Panc1 (cell line): Measurements from ENCODE around the gene MAPKBP1. TPM values are rescaled to one million over a fixed set of nuclear protein-coding genes. Genes with fewer than 3 reads are reported as not detected.

ENCODE experiments used
- ATAC-seq: fragments of 200-7000 bp; cut with Tn5 transposase; 2 replicates; pipeline ENCODE4 v1.9.1; 2020; ENCODE audit warnings: mild to moderate bottlenecking, moderate library complexity
- BruUV-seq: library from RNA; stranded (reverse); fragments of 400-500 nt; replicated peaks from 2 replicates; lab custom pipeline; 2021; lab: Mats Ljungman, UMichigan
- CTCF ChIA-PET: fragments of 300-600 bp; sonication (Branson Sonifier 250); formaldehyde crosslinking; loops from one replicate; lab custom pipeline; 2022; ENCODE audit warnings: antibody characterized with exemption; lab: Charles Lee
- POLR2A ChIA-PET: fragments of 300-600 bp; sonication (Branson Sonifier 250); formaldehyde crosslinking; loops from one replicate; lab custom pipeline; 2022; ENCODE audit warnings: antibody characterized with exemption; lab: Charles Lee
- DNase-seq: peaks from one replicate; pipeline ENCODE4 v3.0.0-alpha.2; 2010; ENCODE audit warnings: low read depth, low spot score
- H3K27ac ChIP-seq: 2 replicates; pipeline ENCODE4 v1.5.1; 2011; ENCODE audit warnings: mild to moderate bottlenecking, low read length, inconsistent platforms
- H3K27me3 ChIP-seq: fragments of 200-500 bp; sonication (Bioruptor generic); 2 replicates; pipeline ENCODE4 v1.6.0; 2014; ENCODE audit warnings: low read length, inconsistent platforms; ENCODE audit not compliant: control insufficient read depth, insufficient read depth
- H3K36me3 ChIP-seq: fragments of 200-500 bp; sonication (Bioruptor generic); 2 replicates; pipeline ENCODE4 v1.5.1; 2014; ENCODE audit warnings: inconsistent platforms, mild to moderate bottlenecking, low read length, moderate library complexity; ENCODE audit not compliant: control insufficient read depth, insufficient read depth
- H3K4me1 ChIP-seq: 2 replicates; pipeline ENCODE4 v1.5.1; 2011; ENCODE audit warnings: inconsistent platforms, mild to moderate bottlenecking, low read length, moderate library complexity; ENCODE audit not compliant: control insufficient read depth, insufficient read depth
- H3K4me3 ChIP-seq, 2 experiments: 2 replicates each; pipeline ENCODE4 v1.5.1; 2011 to 2012; ENCODE audit warnings: low read depth in 2 of 2, low read length in 2 of 2, mild to moderate bottlenecking in 2 of 2, inconsistent platforms in 1 of 2, moderate library complexity in 1 of 2
- H3K9me3 ChIP-seq: fragments of 200-500 bp; sonication (Bioruptor generic); 2 replicates; pipeline ENCODE4 v1.5.1; 2014; ENCODE audit warnings: low read depth, mild to moderate bottlenecking, inconsistent platforms, low read length, moderate library complexity; ENCODE audit not compliant: control insufficient read depth, insufficient read depth
- CTCF ChIP-seq: fragments of 450-650 bp; IDR thresholded peaks from 2 replicates; pipeline ENCODE4 v1.5.1; 2017; ENCODE audit warnings: mild to moderate bottlenecking
- POLR2AphosphoS5 ChIP-seq: IDR thresholded peaks from 2 replicates; pipeline ENCODE4 v1.6.1; 2012; ENCODE audit warnings: mild to moderate bottlenecking, low read depth, low read length, moderate library complexity
- SIN3A ChIP-seq: IDR thresholded peaks from 2 replicates; pipeline ENCODE4 v1.6.1; 2012; ENCODE audit warnings: low read depth, mild to moderate bottlenecking, low read length, moderate library complexity, borderline replicate concordance; ENCODE audit not compliant: insufficient read depth
- TCF7L2 ChIP-seq: IDR thresholded peaks from 2 replicates; pipeline ENCODE4 v1.6.1; 2011; ENCODE audit warnings: mild to moderate bottlenecking, low read depth, low read length, inconsistent platforms
- in situ Hi-C: cut with HindIII; loops from 2 replicates; pipeline ENCODE4 v1.10.0; 2016; ENCODE audit warnings: low sequenced_read_pairs, low pct_unique_long_range_greater_than_20kb
- intact Hi-C: fragments of 100-400 bp; cut with micrococcal nuclease; formaldehyde crosslinking; loops from one replicate; pipeline ENCODE4 v1.10.0; 2022; ENCODE audit not compliant: unreplicated experiment
- total RNA-seq: library from RNA; stranded (reverse); gene quantifications from one replicate; pipeline ENCODE4 v1.2.1, GENCODE V29; 2021; ENCODE audit not compliant: unreplicated experiment
- TF ChIP-seq, protein P1 (sequence below), 2 experiments: IDR thresholded peaks; 2 replicates each; pipeline ENCODE4 v1.6.1; 2011 to 2012; ENCODE audit warnings: low read depth in 2 of 2, control low read depth in 1 of 2, low read length in 1 of 2, mild to moderate bottlenecking in 1 of 2, moderate library complexity in 1 of 2; ENCODE audit not compliant: insufficient read depth in 1 of 2

Gene MAPKBP1
- total RNA-seq, 1 experiment from 2014 or later = 38.4 TPM

GRCh38 chr15:41841131-41841530, 66.8 kb downstream of the MAPKBP1 start:
- H3K27me3 ChIP-seq = no peaks in the 10 kb centered on the region
- no peaks in the 10 kb centered on the region for H3K36me3 ChIP-seq
- ChIA-PET CTCF (no interaction called here), POLR2A (no interaction called here)
- ATAC-seq = no peak
- no peak overlapping the region for H3K4me3 ChIP-seq
- H3K27ac ChIP-seq = no peak overlapping the region
- no peaks in the 10 kb centered on the region for H3K4me1 ChIP-seq
- no TSS peak for BruUV-seq
- no peaks in the 10 kb centered on the region for H3K9me3 ChIP-seq
- TF ChIP-seq TCF7L2 (no peak), POLR2AphosphoS5 (no peak), SIN3A (no peak), CTCF (no peak)
- intact Hi-C loops = no loop called here
- in situ Hi-C loops = no loop called here
- DNase-seq = no peak

GRCh38 chr15:41842229-41842628, 67.9 kb downstream of the MAPKBP1 start:
- DNase-seq (no peak), ATAC-seq (no peak)
- Histone ChIP-seq H3K4me3 (no peak overlapping the region), H3K27me3 (no peaks in the 10 kb centered on the region), H3K9me3 (no peaks in the 10 kb centered on the region), H3K4me1 (no peaks in the 10 kb centered on the region), H3K36me3 (no peaks in the 10 kb centered on the region), H3K27ac (no peak overlapping the region)
- intact Hi-C loops = no loop called here
- ChIA-PET POLR2A (no interaction called here), CTCF (no interaction called here)
- in situ Hi-C loops = no loop called here
- TF ChIP-seq CTCF = no peak
- no peak for TF ChIP-seq TCF7L2
- no peak for TF ChIP-seq POLR2AphosphoS5
- TF ChIP-seq SIN3A = no peak
- TF ChIP-seq, protein P1, sequence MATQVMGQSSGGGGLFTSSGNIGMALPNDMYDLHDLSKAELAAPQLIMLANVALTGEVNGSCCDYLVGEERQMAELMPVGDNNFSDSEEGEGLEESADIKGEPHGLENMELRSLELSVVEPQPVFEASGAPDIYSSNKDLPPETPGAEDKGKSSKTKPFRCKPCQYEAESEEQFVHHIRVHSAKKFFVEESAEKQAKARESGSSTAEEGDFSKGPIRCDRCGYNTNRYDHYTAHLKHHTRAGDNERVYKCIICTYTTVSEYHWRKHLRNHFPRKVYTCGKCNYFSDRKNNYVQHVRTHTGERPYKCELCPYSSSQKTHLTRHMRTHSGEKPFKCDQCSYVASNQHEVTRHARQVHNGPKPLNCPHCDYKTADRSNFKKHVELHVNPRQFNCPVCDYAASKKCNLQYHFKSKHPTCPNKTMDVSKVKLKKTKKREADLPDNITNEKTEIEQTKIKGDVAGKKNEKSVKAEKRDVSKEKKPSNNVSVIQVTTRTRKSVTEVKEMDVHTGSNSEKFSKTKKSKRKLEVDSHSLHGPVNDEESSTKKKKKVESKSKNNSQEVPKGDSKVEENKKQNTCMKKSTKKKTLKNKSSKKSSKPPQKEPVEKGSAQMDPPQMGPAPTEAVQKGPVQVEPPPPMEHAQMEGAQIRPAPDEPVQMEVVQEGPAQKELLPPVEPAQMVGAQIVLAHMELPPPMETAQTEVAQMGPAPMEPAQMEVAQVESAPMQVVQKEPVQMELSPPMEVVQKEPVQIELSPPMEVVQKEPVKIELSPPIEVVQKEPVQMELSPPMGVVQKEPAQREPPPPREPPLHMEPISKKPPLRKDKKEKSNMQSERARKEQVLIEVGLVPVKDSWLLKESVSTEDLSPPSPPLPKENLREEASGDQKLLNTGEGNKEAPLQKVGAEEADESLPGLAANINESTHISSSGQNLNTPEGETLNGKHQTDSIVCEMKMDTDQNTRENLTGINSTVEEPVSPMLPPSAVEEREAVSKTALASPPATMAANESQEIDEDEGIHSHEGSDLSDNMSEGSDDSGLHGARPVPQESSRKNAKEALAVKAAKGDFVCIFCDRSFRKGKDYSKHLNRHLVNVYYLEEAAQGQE (IDR thresholded peaks at IDR 0.05; ENCODE audit: insufficient read depth in 1 of 2, low read depth in 2 of 2, low read length in 1 of 2) = no peak
- no TSS peak for BruUV-seq
